K562 (cell line): Measurements from ENCODE around the gene TLR5. TPM values are rescaled to one million over a fixed set of nuclear protein-coding genes. Genes with fewer than 3 reads are reported as not detected.

Experiments used
- MCM3 ChIP-seq: fragments of 450-650 bp; IDR thresholded peaks from 2 replicates; pipeline ENCODE4 v1.6.1; 2016
- NRF1 ChIP-seq, 2 experiments: fragments of 450-650 bp; IDR thresholded peaks in 1 of 2; conservative IDR thresholded peaks in 1 of 2; 2 replicates each; pipeline ENCODE4 v1.6.1; 2014; ENCODE audit warnings: mild to moderate bottlenecking in 2 of 2
- ZNF3 ChIP-seq: fragments of 250-450 bp; sonication (Bioruptor Pico); IDR thresholded peaks from 2 replicates; pipeline ENCODE4 v1.5.0; 2021; ENCODE audit warnings: mild to moderate bottlenecking, moderate library complexity
- polyA plus RNA-seq, 8 experiments: library from polyadenylated mRNA; depleted of rRNA in 4 of 8; stranded (reverse) in 5 of 8; unstranded in 3 of 8; fragments of >200 nt; fragmentation: Nextera tagmentation in 2 of 8; fragmentation: Illumina TruSeq in 1 of 8; extraction: Ambion mirVana in 2 of 8; extraction: Trizol in 1 of 8; gene quantifications; 2 replicates each; pipeline versions ENCODE4 v1.2.1 to v1.2.3, GENCODE V29; 2011 to 2014; ENCODE audit warnings: inconsistent platforms in 1 of 8, missing spikeins in 1 of 8
- total RNA-seq, 7 experiments: library from RNA; depleted of rRNA in 6 of 7; stranded (reverse); fragments of >200 nt in 6 of 7; fragmentation: Illumina TruSeq in 2 of 7; extraction: Trizol in 2 of 7; gene quantifications; 2 replicates each; pipeline versions ENCODE4 v1.2.1 to v1.2.3, GENCODE V29; 2011 to 2021; ENCODE audit warnings: low replicate concordance in 1 of 7
- TF ChIP-seq, protein P1 (sequence below), 3 experiments: fragments of 200-800 bp in 1 of 3; fragments of 250-450 bp in 1 of 3; fragments of 450-650 bp in 1 of 3; sonication (Bioruptor Pico) in 1 of 3; sonication (Bioruptor generic) in 1 of 3; formaldehyde crosslinking in 1 of 3; IDR thresholded peaks; 2 replicates each; pipeline versions ENCODE4 v1.6.1 to v1.8.0; 2016 to 2022; ENCODE audit warnings: mild to moderate bottlenecking in 2 of 3, missing genetic modification characterization in 2 of 3, missing compliant biosample characterization in 1 of 3, moderate library complexity in 1 of 3
- TF ChIP-seq, protein P2 (sequence below), 3 experiments: IDR thresholded peaks in 2 of 3; conservative IDR thresholded peaks in 1 of 3; 2 replicates each; pipeline ENCODE4 v1.5.1; 2011 to 2012; ENCODE audit warnings: low read length in 3 of 3, mild to moderate bottlenecking in 3 of 3, control low read depth in 2 of 3, improper control_type of control experiment in 1 of 3, inconsistent platforms in 1 of 3, low read depth in 1 of 3, mixed read lengths in 1 of 3, moderate library complexity in 1 of 3; ENCODE audit not compliant: insufficient read depth in 2 of 3

The TLR5 gene
- total and polyA plus RNA-seq, 9 of the 15 experiments (the other 6 are each of a cell fraction or from before 2014, with no cell fraction given), result 0.93 to 7.4 (median 1.9) TPM

DNA sequence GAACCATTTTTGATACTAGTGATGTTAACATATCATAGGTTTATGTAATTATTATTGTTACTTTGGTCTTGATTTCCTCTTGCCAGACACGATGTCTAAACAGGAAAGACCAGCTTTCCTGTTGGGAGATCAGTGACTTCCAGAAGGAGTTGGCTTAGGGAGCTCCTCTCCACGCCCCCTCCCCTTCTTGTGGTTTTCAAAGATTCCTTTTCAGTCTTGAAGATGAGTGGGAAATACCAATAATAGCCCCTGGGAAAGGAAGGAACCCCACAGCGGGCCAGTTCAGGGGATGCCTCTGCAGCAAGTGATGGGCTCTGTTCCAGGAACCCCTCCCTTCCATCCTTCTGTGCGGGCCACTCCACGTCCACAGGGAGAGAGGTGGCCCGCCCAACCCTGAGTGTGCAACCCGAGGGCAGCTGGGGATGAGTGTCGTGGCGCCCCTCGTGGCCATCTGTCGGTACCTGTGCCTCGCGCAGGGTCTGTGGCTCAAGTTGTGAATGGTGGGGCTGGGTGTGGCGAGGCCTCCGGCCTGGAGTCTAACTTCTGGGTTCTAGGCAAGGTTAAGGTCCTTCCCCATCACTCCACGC, 65.7 kb downstream of the TLR5 start (continued):
- TF ChIP-seq, protein P1, sequence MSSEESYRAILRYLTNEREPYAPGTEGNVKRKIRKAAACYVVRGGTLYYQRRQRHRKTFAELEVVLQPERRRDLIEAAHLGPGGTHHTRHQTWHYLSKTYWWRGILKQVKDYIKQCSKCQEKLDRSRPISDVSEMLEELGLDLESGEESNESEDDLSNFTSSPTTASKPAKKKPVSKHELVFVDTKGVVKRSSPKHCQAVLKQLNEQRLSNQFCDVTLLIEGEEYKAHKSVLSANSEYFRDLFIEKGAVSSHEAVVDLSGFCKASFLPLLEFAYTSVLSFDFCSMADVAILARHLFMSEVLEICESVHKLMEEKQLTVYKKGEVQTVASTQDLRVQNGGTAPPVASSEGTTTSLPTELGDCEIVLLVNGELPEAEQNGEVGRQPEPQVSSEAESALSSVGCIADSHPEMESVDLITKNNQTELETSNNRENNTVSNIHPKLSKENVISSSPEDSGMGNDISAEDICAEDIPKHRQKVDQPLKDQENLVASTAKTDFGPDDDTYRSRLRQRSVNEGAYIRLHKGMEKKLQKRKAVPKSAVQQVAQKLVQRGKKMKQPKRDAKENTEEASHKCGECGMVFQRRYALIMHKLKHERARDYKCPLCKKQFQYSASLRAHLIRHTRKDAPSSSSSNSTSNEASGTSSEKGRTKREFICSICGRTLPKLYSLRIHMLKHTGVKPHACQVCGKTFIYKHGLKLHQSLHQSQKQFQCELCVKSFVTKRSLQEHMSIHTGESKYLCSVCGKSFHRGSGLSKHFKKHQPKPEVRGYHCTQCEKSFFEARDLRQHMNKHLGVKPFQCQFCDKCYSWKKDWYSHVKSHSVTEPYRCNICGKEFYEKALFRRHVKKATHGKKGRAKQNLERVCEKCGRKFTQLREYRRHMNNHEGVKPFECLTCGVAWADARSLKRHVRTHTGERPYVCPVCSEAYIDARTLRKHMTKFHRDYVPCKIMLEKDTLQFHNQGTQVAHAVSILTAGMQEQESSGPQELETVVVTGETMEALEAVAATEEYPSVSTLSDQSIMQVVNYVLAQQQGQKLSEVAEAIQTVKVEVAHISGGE (CRISPR knock-in tag; IDR thresholded peaks at IDR 0.05), result no peak
- TF ChIP-seq MCM3, result no peak
- TF ChIP-seq, protein P2, sequence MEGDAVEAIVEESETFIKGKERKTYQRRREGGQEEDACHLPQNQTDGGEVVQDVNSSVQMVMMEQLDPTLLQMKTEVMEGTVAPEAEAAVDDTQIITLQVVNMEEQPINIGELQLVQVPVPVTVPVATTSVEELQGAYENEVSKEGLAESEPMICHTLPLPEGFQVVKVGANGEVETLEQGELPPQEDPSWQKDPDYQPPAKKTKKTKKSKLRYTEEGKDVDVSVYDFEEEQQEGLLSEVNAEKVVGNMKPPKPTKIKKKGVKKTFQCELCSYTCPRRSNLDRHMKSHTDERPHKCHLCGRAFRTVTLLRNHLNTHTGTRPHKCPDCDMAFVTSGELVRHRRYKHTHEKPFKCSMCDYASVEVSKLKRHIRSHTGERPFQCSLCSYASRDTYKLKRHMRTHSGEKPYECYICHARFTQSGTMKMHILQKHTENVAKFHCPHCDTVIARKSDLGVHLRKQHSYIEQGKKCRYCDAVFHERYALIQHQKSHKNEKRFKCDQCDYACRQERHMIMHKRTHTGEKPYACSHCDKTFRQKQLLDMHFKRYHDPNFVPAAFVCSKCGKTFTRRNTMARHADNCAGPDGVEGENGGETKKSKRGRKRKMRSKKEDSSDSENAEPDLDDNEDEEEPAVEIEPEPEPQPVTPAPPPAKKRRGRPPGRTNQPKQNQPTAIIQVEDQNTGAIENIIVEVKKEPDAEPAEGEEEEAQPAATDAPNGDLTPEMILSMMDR (IDR thresholded peaks at IDR 0.05 in 2 of 3, conservative IDR thresholded peaks at IDR 0.05 in 1 of 3; ENCODE audit: insufficient read depth in 2 of 3, low read depth in 1 of 3, low read length in 3 of 3), result peak; percentile 53 to 62 (median 56)
- peak; percentile 31; a peak in 1 of 4 replicates for TF ChIP-seq NRF1 (conservative IDR thresholded peaks at IDR 0.05 in 1 of 2, IDR thresholded peaks at IDR 0.05 in 1 of 2)
- TF ChIP-seq ZNF3 (CRISPR knock-in tag), result no peak
